GM21576 (cell line): ENCODE data around the gene LRIG1.
"Not testable (repeated sequence)": the region's sequence is repeated elsewhere in the genome, so short reads cannot be mapped to it uniquely, and the experiment has no call there.

Experiments
- ATAC-seq: cut with Tn5 transposase; IDR thresholded peaks from one replicate; pipeline ENCODE4 v1.9.1; 2021; ENCODE audit warnings: mild to moderate bottlenecking, moderate library complexity; ENCODE audit not compliant: unreplicated experiment

Gene LRIG1

DNA sequence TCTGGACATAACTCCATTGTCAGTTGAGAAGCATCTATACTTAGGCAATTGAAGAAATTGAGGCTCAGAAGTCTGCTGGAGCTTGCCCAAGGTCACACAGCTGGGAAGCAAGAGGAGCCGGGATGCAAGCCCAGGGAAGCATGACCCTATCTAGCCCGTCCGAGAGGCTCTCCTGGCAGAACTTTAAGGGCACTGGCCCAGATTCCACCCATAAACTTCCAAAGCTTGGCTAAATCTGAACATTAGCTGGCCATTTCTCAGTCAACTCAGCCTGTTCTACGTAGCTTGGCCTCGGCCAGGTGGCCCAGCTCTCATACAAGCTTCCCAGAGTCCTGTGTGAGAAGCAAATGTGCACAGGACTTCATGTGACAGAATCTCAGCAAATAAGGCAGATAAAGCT is 75.8 kb downstream of the LRIG1 start:
- no peak for ATAC-seq

DNA sequence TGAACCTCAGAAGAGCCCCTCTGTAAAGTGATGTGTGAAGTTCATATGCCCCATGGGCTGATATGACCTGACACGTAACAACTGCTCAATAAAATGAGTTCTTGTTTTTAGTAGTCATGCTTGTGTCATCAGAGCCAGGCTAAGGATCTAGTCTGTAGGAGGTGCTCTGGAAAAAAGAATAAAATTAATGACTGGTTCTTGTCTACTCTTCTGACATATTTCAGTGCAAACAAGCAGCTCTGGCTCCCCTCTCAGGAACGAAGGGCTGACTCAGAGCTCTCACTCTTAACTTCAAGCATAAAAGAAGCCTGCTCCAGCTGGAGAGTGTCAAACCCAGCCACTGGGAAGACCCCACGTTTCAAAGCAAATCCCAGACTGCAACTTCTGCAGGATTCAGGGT is 77.0 kb downstream of the LRIG1 start:
- no peak for ATAC-seq

DNA sequence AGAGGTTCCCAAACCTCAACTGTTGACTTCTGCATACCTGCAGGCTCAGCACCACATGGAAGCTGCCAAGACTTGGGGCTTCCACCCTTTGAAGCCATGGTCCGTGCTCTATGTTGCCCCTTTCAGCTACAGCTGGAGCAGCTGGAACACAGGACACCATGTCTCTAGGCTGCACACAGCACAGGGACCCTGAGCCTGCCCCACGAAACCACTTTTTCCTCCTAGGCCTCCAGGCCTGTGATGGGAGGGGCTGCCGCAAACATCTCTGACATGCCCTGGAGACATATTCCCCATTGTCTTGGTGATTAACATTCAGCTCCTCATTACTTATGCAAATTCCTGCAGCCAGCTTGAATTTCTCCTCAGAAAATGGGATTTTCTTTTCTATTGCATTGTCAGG is 78.9 kb downstream of the LRIG1 start:
- not testable (repeated sequence) for ATAC-seq

DNA sequence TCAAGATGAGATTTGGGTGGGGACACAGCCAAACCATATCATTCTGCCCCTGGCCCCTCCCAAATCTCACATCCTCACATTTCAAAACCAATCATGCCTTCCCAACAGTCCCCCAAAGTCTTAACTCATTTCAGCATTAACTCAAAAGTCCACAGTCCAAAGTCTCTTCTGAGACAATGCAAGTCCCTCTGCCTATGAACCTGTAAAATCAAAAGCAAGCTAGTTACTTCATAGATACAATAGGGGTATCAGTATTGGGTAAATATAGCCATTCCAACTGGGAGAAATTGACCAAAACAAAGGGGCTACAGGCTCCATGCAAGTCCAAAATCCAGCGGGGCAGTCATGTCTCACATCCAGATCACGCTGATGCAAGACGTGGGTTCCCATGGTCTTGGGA is 79.7 kb downstream of the LRIG1 start:
- ATAC-seq, result not testable (repeated sequence)

DNA sequence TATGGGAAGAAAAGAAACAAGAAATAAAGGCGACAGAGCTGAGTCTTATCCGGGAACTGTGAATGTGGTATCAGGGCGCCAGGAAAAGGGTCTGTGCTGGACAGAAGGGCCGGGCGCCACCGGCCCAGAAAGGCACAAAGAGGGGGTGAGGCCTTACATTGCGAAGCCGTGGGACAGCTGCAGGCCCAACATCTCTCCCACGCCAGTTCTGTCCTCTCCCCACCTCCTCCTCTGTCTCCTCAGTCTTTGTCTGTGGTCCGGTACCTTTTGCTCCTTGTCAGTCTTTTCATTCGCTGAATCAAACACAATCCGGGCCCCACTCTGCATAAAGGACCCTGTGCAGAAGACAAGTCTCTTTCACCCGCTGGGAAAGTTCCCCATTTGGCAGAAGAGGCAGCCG is 81.8 kb downstream of the LRIG1 start:
- no peak for ATAC-seq

DNA sequence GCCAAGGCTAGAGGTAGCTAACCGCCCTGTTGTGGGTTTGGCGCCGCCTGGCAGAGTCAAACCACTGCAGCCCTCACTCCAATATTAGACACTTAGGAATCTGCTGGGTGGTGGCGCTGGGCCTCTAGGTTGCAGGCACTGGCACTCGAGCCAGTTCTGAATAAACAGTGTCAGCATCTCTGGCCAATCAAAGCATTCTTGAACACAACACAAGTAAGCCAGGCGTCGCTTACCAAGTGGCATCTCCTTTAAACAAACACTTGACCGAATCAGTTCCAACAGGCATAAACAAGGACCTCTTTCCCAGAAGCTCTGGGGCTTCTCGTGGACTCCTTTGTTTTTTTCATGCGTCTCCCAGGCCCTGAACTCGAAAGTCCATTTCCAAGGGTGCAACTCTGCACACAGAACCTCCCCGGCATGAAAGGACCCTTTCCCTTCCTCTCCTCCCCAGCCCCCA is 82.3 kb downstream of the LRIG1 start:
- ATAC-seq, result no peak

DNA sequence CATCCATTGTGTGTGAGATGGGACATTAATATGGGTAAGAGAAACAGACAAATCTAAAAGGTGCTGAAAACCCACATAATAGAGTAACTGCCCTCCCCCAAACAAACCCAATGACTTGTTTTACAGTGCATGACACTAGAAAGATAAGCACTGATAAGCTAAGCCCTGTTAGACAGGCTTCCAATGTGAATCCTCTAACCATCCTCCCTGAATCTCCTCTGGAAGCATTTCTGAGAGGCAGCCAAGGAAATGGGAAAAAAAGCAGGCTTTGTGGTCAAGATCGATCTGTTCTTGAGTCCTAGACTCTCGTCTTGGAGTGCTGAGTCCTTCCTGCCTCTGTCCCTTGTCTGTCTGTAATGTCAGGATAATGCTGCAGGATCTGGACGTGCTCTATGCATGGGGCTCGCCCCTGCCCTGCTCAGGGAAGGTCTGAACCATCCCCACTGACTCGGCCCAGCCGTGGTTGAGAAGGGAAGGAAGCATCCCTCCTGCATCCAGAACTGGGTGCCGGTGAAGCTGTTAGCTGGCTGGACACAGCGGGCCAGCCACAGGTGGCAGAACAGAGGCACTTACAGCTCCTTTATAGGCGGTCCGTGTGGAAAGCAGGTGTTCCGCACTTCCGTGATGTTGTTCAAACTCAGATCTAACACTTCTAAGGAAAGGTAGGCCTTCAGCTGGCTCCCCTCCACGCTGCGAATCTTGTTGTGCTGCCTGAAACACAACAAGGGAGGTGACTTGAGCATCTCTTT is 84.1 kb downstream of the LRIG1 start:
- no peak for ATAC-seq

DNA sequence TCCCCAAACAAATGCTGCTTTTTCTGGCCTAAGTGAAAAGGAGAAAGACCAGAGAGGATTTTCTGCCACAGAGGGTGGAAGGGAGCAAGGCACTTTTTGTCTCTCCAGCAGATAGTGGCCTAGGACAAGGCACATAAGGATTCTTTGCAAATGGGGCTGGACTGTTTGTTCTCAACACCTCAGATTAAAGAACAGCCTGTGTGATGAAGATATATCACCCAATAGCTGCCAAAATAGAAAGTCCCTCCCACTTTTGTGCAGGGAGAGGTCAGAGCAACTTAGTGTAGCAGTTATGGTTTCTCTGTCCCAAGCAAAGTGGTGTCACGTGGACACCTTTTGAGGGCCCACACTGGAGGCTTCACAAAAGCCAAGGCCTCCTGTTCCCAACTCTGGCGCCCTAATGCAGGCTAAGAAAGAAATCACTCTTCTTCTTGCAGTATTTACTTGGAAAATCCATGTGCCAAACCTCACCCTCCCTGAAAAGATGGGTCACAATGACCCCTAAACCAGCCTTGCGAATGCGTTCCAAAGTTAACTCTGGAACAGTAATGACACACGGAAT is 84.9 kb downstream of the LRIG1 start:
- ATAC-seq, result no peak

DNA sequence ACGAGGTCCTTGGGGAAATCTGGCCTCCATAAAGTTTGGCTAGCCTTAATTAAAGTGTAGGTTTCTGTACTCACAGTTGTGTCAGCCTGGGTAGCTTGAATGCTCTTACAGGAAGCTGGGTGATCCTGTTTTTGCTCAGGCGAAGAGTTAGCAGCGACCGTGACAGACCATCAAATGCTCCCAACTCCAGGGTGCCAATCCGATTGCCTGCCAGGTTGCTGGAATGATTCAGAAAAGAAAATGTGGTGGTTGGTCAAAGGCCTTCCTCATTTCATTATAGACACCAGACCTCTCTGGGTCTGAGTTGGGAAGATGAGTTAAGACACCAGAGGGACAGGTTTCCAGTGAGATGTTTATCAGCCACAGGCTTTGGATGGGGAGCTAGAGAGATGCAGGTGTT is 86.0 kb downstream of the LRIG1 start:
- ATAC-seq, result no peak

DNA sequence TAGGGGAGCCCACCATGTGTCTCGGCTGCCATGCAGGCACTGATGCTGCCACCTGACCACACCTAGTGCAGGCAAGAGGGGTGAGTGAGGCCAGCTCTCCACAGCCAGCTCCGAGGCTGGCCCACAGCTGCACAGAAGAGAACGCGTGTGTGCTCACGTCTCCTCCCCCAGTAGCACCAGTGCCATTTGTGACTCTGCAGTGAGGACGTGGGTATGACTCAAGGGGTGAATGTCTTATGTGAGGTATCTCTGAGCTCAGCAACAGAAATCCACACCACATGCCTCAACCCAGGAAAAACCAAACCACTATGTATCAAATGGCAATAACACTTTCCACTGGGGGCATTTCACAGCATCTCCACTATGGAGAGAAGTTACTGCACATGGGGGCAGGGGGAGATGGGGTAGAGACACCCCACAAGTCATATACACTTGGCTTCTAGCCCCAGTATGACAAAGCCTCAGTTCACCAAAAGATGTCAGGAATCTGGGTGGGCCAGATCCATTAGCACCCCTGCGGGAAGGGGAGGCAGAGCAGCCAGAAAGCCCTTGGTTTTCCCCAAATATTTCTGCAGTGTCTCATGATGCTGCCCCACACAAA is 87.6 kb downstream of the LRIG1 start:
- ATAC-seq, result no peak

DNA sequence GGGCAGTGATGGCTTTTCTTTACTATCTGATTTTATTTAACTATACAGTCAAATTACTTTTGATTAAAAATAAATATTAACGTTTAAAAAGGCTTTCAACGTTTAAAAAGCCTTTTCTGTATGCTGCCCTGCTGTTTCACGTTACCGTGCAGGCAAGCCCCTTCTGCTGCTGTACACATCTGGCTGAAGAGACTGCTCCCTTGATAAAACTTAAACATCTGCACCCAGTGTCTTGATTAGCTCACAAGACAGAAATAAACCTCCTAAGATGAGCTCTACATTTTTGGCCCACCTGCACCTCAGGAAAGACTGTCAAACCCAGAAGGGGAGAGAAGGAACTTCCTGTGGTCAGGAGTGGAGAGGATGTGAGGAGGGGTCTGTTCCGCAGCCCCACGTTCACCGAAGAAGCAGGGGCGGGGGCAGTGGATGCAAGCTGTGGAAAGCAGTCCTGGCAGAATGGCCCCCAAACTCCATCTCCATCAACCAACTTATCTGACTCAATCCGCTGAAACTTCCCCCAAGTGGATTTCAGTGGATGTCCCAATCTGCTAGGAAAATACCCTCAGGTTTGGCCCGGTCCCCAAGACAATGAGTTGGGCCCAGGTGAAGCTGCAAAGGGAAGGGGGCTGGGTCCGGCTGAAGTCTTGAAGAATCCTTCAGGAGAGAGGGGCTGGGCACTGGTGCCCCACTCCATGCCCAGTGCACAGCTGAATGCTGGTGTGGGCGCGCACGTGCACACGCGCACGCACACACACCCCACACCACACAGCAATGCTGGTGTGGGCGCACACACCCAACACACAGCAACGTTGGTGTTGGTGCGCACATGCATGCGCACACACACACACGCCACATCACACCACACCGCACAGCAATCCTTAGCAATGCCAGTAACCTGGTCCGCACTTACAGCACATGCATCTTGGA is 88.6 kb downstream of the LRIG1 start:
- ATAC-seq, result no peak

DNA sequence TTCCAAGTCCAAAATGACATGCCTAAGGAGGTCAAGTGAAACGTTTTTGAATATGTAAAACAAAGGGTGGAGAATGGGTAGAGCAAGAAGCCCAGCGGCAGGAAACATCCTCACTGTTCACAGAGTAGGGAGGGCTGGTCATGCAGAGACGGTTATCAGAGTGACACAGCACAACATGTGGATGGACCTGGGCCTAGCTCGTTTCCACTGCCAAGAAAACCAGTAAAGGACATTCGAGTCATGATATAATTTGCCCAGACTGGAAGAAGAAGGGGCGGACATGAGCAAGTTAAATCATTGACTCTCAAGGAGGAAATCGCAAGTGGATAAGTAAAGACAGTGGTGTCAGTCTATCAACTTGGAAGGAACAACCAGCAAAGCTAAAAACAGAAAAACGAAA is 89.3 kb downstream of the LRIG1 start:
- no peak for ATAC-seq

DNA sequence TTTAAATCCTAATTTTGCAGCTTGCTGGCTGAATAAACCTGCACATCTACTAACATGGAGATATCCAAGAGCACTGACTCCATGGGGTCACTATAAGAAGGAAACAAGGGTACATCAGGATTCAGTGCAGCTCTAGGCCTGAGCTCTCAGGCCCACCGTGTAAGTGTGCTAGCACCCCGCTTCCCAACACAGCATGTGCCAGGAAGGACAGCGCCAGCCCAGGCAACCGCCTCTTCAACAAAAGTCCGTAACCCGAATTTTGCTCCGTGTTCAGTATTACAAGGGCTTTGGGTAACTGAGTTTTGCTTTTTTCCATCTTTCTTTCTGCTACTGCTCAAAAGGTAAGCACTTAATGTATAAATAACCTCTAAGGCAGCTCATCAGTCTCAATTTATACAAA is 89.8 kb downstream of the LRIG1 start:
- ATAC-seq, result no peak

DNA sequence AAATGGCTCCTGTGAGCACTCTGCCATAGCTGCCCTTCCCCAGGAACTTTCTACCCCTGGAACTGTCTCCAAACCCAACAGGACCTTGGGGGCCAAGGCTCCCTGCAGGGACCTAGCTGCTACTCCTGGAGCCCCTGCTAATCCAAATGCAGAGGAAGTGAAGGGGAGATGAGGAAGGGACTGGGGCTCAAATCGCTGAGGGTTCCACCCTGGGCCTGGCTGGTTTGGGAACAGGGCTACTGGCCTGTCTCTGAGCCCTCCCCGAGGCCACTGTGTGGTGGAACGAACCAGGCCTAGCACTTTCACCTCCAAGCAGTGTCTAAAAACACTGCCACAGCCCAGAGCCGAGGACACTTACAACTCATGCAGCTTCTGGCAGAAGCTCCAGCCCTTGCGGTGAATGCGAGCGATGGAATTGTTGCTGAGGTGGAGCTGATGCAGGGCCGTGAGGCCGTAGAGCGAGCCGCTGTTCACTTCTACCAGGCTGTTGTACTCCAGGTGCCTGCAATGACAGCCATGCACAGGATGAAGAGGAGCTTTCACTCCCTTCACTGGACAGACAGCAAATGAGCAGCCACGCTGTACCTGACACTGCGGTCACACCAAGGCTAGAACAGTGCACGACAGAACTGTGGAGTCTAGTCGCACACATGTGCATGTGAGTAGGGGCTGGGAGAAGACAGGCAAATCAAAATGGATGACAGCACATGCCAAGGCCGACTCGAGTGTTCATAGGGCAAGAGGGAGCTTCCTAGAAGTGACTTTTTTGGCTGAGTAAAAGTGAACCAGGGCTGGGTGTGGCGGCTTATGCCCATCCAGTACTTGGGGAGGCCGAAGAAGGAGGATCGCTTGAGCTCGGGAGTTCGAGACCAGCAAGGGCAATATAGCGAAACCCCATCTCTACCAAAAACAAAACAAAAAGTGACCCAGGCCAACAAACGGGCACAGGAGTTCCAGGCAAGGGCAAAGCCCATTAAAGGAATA is 90.8 kb downstream of the LRIG1 start:
- ATAC-seq, result no peak

DNA sequence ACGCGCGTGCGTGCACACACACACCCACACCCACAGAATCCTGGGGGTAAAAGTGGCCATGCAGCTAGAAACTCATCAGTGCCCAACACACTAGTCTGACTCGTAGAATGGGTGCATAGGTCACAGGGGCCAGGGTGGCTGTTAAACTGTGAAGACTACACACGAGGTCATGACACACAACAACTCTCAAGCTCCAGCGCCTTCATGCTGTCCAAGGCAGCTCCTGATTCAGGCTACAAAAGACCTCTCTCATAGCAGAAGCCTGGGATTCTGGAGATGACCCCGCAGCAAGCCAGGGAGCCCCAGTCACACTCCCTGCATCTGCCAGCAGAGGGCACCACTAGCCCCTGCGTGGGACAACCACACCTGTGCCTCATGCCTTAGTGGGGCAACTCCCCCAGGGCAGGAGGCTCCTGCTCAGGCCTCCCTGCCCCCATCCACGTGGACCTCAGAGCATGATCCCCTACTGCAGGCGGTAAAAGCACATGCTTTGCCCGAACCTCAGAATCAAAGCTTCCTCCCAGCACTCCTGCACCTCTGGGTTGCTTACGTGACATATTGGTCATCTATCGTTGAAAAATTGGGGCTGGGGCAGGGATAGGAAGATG is 93.1 kb downstream of the LRIG1 start:
- peak; percentile 86 for ATAC-seq

DNA sequence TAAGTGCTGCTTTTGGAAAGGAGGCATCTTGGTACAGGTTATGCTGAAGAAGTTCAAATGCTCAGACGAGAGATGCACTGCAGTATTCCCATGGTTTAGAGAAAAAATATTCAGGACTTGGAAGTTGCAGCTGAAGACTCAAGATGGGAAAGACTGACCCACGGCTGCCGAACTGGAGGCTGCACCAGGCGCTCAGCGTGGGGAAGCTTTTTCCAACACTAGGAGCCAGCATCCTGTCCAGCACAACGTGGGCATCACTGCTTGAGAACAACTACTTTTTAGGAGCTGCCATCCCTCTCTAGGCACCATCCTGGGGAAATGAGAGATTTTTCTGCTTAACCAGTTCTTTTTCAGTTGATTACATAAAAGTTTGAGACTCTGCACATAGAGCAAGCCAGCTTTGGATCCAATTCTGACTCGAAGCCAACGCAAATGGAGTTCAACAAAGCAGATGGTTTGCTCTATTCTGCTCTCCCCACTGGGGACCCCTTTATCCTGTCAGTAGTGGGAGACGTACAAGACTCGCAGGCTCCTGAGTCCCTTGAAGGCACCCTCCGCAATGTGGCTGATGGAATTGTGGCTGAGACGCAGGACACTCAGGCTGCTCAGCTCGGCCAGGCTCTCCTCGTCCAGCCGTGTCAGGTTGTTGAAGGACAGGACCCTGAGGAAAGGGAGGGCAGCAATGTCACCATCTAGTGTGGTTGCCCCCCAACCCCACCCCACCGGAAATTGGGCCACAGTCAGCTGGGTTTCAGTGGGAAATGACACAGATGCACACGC is 93.8 kb downstream of the LRIG1 start:
- no peak for ATAC-seq

DNA sequence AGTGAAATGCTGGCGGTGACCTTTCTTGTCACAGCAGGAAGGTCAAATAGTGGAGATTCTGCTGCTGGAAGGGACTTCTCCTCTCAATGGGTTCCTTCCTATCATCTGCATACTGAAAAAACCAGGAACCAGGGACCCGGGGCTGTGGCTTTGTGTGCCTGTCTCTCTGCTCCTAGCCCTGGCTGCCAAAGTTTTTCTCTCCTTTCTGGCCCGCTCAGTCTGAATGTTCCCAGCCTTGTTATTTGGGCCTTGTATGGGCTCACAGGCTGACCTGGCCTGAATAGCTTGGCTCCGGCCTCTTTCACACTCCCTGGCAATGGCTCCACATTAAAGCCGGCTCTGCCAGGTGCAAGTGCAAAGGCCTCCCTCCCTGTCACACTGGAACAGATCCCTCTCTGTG is 94.7 kb downstream of the LRIG1 start:
- ATAC-seq, result no peak

DNA sequence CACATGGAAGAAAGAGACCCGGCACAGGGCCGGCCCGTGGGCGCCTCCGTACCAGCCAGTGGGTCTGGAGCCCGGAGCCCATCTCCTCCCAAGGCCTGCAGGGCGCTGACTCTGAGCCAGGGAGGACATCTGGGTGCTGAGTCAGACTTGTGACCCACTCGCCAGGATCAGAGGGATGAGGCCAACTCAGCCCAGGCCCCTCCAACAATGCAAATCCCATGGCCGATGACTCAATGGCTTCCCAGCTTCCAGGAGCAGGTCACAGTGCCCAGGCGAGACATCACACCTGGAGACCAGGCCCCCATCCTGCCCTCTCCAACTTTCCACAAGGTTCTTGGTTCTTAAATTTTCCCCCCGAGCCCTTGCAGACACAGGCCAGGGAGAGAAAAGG is 95.1 kb downstream of the LRIG1 start:
- no peak for ATAC-seq
